ENCODE measurements around the gene OPTN.

The OPTN gene

GRCh38 chr10:13187135-13187534, 87.2 kb downstream of the OPTN start:
- DNase-seq = no peak

Measured in activated CD4-positive, alpha-beta T cell treated with anti-CD3 and anti-CD28 coated beads, Interleukin-2, amount 50 U/mL, for 48 hours (primary cell).